ENCODE data around the gene FBXW8.
A peak's percentile ranks its signal among the peaks of the same experiment; 100 is the strongest.

The FBXW8 gene

GRCh38 chr12:117002051-117002817, 91.5 kb downstream of the FBXW8 start:
- DNase-seq = no peak

GRCh38 chr12:117003883-117004404, 93.2 kb downstream of the FBXW8 start:
- no peak for DNase-seq

- DNase-seq = no peak
Measured at GRCh38 chr12:117005417-117006046, 94.8 kb downstream of the FBXW8 start.

GRCh38 chr12:117006333-117006732, 95.6 kb downstream of the FBXW8 start:
- no peak for DNase-seq

- DNase-seq = no peak
Measured at GRCh38 chr12:117007577-117007976, 96.8 kb downstream of the FBXW8 start.

- no peak for DNase-seq
Measured at GRCh38 chr12:117009759-117010158, 99.0 kb downstream of the FBXW8 start.

GRCh38 chr12:117010693-117011451, 100.1 kb downstream of the FBXW8 start:
- no peak for DNase-seq

GRCh38 chr12:117011988-117012805, 101.4 kb downstream of the FBXW8 start:
- no peak for DNase-seq

- no peak for DNase-seq
Measured at GRCh38 chr12:117013726-117014125, 103.0 kb downstream of the FBXW8 start.

GRCh38 chr12:117014342-117014887, 103.7 kb downstream of the FBXW8 start:
- no peak for DNase-seq

GRCh38 chr12:117015811-117016210, 105.1 kb downstream of the FBXW8 start:
- no peak for DNase-seq

GRCh38 chr12:117017807-117018206, 107.1 kb downstream of the FBXW8 start:
- DNase-seq = no peak

GRCh38 chr12:117018276-117018675, 107.5 kb downstream of the FBXW8 start:
- DNase-seq = no peak

- DNase-seq = no peak
Measured at GRCh38 chr12:117018685-117019084, 107.9 kb downstream of the FBXW8 start.

- no peak for DNase-seq
Measured at GRCh38 chr12:117019866-117020265, 109.1 kb downstream of the FBXW8 start.

GRCh38 chr12:117020536-117021220, 109.9 kb downstream of the FBXW8 start:
- DNase-seq = no peak

GRCh38 chr12:117022465-117022864, 111.7 kb downstream of the FBXW8 start:
- no peak for DNase-seq

- DNase-seq = no peak
Measured at GRCh38 chr12:117023998-117024960, 113.5 kb downstream of the FBXW8 start.

- no peak for DNase-seq
Measured at GRCh38 chr12:117024961-117025480, 114.3 kb downstream of the FBXW8 start.

- peak in 1 of 2 experiments; percentile 47 for DNase-seq
Measured at GRCh38 chr12:117025481-117026151, 114.9 kb downstream of the FBXW8 start.
